Measurements from ENCODE around the gene NEURL1.
"Not testable (repeated sequence)": the region's sequence is repeated elsewhere in the genome, so short reads cannot be mapped to it uniquely, and the experiment has no call there.

The NEURL1 gene

DNA sequence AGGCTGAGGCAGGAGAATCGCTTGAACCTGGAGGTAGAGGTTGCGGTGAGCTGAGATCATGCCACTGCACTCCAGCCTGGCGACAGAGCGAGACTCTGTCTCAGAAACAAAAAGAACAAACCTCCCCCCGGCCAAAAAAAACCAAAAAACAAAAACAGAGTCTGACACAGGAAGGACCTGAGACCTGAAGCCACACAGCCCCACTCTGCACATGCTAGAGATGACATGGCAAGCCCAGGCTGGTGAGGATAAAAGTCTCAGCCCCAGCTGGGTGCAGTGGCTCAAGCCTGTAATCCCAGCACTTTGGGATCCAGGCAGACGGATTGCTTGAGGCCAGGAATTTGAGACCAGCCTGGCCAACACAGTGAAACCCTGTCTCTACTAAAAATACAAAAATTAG, 139.4 kb downstream of the NEURL1 start:
- DNase-seq, result not testable (repeated sequence)

DNA sequence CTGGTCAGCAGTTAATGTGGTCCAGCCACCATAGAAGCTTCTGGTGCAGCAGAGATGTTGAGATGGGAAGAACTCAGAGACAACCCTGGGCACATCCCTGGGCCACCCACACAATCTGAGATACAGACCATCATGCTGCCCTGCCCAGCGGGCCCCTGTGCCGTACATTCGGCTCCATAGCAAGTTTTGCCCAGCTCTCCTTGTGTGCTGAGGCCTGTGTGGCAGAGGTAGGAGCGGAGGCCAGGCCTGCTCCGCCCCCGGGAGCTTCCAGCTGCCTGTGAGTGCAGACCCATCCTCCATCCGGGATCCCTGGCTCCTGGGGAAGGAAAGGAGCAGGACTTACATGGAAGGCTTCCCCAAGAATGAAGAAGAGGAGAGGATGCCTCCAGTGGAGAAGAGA, 140.3 kb downstream of the NEURL1 start:
- no peak for DNase-seq

DNA sequence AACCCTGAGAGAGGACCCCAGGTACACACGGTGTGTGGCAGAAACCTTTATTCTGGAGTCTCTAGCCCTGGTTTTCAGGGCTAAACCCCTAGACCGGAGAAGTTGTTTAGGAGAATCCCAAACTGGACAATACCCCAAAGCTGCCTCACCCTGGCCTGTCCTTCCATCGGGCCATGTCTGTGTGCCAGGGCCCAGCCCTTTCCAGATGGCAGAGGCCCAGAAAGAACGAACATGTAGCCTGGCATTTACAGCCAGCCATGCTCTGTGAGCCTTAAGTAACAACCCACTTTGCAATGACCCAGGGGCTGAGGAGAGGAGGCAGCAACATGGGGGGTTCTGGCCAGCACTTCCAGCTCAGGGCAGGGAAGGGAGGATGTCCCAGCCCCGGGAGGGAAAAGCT, 142.1 kb downstream of the NEURL1 start:
- DNase-seq, result no peak

DNA sequence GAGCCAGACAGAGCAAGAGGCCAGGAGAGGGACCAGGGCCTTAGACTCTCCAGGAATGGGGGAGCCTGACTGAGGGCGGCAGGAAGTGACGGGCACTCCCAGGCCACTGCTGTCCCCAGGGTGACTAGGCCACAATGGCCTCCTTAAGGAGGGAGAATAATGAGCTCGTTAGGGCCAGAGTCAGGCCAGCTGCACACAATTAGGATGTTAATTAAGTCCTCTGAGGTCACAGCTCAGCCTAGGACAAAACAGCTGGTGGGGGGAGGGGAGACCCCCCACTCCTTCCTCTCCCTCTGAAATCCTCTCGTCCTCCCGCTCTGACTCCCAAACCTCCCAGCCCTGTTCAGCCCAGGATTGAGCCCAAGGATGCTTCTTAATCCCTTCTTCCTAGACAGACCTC, 143.0 kb downstream of the NEURL1 start:
- DNase-seq, result no peak

DNA sequence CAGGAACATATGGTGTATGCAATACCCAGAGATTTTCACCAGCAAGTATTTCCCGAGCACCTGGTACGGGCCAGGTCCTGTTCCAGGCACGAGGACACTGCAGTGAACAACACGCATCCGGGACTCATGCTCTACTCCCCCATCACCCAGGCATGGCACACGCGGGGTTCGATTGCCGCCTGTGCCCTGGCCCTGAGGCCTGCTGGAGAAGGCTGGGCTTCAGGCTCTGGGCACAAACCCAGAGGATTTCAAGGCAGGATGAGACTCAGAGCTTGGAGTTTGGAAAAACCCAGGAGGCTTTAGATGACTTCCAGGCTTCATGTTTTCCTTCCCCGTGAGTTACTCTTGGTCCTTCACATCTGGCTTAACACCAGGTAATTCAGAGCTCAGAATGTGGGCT, 143.5 kb downstream of the NEURL1 start:
- no peak for DNase-seq

DNA sequence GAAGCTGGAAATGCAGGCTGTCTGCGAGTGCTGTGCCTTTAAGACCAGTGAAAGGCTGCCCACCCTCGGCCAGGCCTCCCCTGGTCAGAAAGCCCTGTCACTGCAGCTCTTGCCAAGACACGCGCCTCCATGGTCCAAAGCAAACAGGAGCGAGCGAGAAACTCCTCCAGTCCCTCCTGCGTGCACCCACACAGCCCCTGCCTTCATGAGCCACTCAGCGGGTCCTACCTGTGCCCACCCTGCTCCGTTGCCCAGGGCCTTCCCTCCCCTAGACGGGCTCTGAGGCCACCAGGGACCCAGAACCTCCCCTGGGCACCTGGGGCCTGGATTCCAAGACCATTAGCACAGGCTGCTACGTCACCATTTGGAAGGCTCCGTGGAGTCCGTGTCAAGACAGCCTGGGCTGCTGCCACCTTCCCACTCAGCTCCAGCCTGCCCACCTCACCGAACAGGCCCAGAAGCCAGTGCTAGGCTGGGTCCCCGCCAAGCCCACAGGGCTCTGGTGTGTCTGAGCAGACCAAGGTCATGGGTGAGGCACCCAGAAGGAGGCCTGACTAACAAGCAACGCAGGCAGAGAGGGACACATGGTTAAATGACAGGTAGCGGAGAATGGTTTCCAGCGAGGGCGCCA, 144.5 kb downstream of the NEURL1 start:
- DNase-seq, result no peak

DNA sequence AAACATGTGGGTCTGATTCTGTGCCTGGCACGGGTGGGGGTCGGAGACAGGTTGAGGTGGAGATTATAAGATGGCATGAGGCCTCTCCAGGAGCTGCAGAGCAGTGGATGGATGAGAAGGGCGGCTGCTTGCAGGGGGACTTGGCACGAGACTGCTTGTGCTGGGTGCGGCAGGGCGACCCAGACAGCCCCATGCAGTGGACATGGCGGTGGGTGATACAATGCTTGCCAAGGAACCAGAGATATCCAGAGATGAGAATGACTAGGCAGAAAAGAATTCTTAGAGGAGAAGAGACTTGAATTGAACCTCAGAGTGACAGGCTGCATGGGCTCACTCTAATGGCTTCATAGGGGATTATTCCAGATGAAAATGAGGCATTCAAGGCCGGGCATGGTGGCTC, 145.4 kb downstream of the NEURL1 start:
- no peak for DNase-seq

DNA sequence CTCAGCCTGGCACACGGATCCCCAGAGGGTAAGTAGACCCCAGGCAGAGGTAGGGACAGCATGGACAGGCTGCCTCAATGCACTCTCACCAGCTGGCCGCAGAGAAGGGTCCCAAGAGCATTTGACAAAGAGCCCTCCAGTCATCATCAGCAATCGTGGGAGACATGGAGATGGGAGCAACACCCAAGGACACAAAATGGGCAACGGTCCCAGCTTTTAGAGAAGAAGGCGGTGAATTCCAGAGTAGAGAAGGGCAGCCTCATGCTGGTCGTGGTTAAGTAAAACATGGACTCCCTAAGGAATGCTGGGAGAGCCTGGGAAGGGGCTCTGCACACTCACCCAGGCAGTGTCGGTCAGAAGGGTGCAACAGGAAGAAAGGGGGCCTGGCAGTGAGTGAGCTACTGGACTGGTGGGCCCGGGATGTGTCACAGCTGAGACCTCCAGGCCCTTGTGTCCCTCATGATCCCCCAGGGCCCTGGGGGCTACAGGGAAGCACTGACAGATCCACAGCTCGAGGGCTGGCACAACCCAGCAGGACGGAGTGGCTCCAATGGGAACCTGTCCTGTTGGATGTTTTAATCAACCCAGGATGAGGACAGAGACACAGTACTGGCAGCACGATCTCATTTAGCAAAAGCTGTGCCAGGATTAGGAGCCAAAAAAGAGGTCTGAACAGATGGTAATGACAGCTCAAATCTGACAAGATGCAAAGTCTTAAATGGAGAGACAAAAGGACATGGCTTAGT, 147.1 kb downstream of the NEURL1 start:
- no peak for DNase-seq

DNA sequence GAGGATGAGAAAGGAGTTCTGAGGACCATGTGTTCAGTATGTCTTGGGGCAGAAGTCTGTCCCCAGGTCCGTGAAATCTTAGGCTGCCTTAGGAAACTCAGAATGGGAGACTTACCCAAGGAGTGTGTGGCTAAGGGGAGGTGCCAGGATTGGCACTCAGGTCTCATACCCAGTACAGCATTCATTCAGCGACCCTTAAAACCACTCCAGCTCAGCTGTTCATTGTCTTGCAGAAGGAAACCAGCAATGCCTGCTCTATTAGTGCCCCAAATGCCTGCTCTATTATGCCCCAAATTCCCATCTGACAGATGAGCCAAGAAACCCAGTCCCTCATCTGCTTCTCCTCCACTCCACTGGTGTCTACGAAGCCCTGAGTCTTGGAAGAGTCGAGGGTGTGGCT, 147.8 kb downstream of the NEURL1 start:
- DNase-seq, result no peak

Measured in RPMI8226 (cell line).